ENCODE results near the gene SLC9B1.
"Not testable (repeated sequence)": the region's sequence is repeated elsewhere in the genome, so short reads cannot be mapped to it uniquely, and the experiment has no call there.

Gene SLC9B1

DNA sequence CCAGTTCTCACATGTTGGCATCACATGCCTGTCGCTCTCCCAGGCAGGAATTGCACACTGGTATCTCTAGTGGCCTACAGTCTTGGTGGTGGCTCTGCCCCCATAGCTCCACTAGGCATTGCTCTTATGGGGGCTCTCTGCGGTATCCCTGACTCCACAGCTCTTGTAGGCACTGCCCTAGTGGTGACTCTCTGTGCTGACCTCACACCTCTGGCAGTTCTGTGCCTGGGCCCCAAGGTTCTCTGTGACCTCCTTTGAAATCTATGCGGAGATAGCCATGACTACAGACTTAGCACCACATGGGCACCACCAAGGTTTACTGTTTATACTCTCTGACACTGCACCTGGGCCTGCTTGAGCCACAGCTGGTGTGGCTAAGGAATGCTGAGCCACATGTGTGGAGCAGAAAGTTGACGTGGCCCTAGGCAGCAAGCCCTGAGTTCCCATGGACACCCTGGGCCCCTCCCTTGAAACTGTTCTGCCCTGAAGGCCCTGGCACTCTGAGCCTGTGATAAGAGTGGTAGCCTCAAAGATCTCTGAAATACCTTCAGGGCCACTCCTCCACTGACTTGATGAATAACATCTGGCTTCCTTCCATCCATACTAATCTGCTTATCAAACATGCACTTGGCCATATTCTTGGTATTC lies 8.0 kb downstream of the SLC9B1 start:
- no peak for DNase-seq

DNA sequence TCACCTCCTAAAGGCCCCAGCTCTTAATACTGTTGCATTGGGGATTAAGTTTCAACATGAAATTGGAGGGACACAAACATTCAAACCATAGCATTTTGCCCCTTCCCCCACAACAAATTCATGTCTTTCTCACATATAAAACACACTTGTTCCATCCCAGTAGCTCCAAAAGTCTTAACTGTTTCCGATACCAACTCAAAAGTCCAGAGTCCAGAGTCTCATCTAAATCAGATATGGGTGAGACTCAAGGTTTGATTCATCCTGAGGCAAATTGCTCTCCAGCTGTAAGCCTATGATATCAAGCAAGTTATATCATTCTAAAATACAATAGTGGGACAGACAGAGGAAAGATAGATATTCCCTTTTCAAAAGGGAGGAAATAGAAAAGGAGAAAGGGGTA lies 8.7 kb downstream of the SLC9B1 start:
- DNase-seq = no peak

DNA sequence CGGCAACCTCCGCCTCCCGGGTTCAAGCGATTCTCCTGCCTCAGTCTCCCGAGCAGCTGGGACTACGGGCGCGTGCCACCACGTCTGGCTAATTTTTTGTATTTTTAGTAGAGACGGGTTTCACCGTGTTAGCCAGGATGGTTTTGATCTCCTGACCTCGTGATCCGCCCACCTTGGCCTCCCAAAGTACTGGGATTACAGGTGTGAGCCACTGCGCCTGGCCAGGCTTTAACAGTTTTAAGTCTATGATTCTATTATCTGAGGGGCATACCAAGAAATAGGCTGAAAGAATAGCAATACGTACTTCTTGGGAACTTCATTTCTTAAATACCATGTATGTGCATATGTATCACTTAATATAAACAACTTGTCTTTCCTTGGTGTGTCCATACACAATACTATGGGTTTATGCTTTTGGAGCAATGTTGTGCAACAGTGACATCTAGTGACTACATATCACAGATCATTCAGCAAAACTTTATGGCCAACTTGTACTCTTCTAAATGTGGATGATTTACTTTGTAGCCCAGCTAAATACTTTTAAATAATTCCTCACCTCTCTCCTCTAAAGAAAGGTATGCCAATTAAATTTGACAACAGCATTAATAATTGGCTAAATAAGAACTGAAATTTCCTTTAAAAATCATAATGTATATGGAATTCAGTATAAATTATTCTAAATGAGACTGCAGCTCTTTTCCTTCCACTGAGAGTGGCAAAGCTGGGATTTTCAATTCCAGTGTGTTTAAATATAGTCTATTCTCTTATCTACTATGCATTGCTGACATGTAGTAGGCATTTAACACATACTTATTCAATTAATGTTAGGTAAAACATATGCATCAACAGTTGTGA lies 10.4 kb downstream of the SLC9B1 start:
- DNase-seq = no peak

DNA sequence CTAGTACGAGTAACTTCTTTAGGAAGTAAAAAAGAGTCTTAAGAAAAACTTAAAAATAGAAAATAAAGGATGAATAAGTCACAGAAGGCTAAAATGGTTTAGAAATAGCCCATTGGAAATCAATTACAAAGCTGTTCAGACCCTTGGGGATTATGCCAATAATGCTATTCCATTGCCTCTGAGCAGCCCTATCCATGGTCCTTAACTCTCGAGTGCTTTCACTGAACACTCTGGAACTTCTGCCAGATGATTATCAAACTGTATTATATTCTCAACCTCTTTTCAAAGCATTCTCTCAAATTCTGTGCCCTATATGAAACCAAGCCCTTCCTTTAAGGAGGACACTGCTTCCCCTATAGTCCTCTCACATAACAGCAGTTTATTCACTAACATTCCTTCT lies 17.0 kb downstream of the SLC9B1 start:
- DNase-seq = no peak

DNA sequence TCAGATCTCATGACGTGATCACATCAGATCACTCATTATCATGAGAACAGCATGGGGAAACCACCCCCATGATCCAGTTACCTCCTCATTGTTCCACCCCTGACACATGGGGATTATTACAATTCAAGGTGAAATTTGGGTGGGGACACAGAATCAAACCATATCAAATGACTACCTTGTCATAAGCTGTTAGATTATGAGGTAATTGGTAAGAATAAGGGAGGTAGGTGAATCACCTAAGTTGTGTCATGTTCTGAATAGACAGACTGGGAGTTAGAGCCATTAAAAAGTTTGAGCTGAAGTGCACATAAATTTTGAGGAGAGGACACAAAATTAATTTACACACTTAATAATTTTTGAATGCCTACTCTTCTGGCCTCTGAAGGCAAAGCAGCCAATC lies 24.7 kb downstream of the SLC9B1 start:
- DNase-seq = no peak

DNA sequence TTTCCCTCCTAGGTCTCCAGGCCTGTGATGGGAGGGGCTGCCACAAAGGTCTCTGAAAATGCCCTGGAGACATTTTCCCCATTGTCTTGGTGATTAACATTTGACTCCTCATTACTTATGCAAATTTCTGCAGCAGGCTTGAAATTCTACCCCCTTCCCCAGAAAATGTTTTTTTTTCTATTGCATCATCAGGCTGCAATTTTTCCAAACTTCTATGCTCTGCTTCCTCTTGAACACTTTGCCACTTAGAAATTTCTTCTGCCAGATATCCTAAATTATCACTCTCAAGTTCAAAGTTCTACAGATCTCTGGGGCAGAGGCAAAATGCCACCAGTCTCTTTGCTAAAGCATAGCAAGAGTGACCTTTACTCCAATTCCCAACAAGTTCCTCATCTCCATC lies 25.5 kb downstream of the SLC9B1 start:
- DNase-seq = not testable (repeated sequence)

DNA sequence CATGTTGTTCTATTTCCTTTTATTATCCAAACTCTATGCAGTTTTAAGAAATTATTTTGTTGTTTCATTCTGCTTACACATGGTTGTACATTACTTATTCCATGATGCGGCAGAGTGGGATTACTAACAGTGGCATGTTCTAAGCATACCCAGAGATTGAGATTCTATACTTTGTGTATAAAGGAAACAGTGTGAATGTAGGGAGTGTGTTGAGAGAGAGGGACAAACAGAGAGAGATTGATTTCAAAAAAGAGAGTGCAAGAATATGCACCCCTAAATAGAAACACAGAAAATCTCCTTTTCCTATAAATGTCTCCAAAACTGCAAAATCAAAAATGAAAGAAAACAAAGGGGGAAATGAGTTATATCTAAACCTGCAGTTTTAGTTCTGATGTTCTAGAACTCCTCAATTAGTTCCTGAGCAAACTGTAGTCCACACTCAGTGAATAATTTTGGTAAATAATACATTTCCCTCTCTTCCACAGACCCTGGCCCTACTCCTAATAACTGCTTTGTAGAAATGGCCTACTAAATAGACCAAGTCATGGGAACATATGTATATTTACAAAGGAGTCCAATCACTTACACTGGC lies 31.0 kb downstream of the SLC9B1 start:
- DNase-seq = no peak

DNA sequence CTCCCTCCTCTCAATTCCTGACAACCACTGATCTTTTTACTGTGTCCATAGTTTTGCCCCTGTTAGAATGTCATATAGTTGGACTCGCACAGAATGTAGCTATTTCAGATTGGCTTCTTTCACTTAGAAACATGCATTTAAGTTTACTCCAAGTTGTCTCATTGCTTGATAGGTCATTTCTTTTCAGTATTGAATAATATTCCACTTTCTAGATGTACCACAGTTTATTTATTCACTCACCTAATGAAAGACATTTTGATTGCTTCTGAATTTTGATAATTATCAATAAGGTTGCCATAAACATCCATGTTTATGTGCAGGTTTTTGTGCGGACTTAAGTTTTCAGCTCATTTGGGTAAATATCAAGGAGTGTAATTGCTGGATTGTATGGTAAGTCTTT lies 38.5 kb downstream of the SLC9B1 start:
- DNase-seq = no peak

DNA sequence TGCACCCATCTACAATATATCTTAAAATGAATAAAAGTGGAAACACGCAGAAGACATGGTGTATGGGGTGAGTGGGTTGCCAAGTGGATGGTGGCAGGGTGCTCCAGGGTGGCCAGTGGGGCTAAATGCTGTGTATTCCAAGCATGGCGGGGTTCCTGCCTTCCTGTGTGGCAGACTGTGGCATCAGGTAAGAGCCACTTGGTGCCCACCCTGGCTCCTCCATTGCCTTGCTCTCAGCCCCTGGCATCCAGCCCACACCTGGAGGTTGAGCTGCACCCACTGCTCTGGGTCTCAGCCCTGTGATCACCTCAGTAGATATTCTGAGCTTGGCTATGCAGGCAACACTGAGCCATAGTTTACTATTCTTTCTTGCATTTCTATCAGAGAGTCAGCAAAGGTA lies 57.7 kb downstream of the SLC9B1 start:
- DNase-seq = not testable (repeated sequence)

DNA sequence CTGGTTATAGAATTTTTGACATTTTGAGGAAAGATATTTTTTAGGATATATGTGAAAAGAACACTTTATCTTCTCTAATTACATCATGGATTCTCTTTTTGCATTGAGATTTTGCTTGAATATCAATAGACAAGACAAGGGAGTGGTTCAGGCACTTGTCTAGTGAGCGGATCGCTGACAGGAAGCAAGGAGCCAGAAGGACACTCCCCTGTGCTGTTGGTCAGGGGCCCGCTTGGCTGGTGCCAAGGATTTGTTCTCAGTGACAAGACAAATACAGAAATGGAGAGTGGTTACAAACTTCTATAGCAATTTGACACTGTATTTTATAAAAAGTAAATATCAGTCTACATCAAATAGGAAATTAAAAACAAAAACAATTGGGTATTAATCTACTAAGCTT lies 60.0 kb downstream of the SLC9B1 start:
- no peak for DNase-seq

DNA sequence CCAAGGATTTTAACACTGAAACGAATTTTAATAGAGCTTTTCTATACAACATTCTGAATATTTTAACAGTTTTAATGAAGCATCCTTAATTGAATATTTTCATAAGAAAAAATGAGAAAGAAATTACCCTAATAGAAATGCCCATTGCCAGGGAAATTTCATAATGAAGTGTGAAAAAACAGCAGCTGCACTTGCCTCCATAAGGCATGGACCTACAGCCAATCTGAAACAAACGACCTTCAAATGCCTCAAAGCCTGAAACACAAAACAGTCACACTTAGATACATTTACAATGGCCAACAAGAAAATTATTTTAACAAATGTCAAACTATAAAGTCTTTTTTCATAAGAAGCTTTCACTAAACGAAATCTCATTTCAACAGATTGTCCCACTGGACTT lies 74.4 kb downstream of the SLC9B1 start:
- DNase-seq = no peak

DNA sequence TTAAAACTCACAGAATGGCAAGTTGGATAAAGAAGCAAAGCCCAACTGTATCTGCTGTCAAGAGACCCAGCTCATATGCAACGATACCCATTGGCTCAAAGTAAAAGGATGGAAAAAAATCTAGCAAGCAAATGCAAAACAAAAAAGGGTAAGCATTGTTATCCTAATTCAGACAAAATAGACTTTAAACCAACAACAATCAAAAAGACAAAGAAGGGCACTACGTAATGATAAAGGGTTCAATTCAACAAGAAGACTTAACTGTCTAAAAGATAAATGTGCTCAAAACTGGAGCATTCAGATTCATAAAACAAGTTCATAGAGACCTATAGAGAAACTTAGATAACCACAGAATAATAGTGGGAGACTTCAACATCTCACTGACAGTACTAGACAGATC lies 81.4 kb downstream of the SLC9B1 start:
- not testable (repeated sequence) for DNase-seq

DNA sequence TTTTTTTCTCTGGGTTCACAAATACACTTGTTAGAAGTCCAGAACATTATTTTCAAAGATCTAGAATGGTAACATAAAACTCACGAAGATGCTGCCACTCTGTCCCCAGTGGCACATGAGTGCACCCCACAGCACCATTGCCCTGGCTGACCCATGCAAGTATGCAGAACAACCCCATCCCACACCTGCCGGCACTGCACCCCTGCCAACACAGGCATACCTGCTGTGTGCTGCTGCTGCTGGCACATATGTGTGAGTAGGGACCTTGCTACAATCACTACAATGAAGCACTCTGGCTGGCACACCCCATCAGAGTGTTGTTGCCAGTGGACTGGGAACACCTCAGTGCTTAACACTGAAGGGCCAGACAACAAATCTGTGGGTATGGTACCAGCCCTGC lies 83.8 kb downstream of the SLC9B1 start:
- DNase-seq = no peak

DNA sequence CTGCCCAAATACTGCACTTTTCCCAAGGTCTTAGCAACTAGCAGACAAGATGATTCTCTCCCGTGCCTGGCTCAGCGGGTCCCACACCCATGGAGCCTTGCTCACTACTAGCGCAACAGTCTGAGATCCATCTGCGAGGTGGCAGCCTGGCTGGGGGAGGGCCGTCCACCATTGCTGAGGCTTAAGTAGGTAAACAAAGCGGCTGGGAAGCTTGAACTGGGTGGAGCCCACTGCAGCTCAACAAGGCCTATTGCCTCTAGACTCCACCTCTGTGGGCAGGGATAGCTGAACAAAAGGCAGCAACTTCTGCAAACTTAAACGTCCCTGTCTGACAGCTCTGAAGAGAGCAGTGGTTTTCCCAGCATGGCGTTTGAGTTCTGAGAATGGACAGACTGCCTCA lies 99.8 kb downstream of the SLC9B1 start:
- not testable (repeated sequence) for DNase-seq

DNA sequence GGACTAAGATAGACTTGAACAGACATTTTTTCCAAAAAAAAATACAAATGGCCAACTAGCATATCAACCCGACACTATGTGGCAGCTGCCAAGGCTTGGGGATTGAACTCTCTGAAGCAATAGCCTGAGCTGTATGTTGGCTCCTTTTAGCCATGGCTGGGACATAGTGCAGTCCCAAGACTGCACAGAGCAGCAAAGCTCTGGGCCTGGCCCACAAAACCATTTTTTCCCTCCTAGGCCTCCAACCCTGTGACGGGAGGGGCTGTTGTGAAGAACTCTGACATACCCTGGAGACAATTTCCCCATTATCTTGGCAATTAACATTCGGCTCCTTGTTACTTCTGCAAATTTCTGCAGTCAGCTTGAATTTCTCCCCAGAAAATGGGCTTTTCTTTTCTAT lies 100.6 kb downstream of the SLC9B1 start:
- no peak for DNase-seq

DNA sequence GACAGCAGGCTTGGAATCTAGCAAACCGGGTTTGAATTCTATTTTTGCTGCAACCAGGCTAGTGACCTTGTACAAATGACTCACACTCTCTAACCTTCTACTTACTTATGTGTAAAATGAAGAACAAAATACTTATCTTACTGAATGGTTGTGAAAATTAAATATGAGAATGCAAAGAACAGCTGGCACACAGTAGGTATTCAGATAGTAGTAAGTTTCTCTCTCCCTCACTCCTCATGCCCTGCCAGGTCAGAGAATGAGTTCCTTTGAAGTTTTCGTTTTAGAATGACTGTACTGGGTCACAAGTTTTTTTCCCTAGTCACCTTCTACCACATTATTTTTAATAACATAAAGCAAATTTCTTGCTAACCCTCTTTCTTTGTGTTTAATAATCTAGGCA lies 117.7 kb downstream of the SLC9B1 start:
- DNase-seq = no peak

DNA sequence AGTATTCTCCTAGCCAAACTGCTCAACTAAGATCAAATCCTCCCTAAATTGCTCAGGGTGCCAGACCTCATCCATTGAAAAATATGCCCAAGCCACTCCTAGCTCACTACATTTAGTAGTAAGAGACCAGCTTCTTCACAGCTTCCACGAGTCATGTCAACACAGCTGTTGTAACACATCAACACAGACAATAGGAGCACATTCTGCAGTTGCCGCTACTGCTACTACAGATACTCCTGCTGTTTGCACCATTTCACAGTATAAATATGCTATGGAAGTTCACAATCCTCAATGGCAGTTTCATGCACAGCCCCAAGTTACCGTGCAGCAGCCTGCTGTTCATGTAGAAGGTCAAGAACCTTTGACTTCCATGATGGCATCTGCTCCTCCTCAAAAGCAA lies 121.9 kb downstream of the SLC9B1 start:
- not testable (repeated sequence) for DNase-seq

DNA sequence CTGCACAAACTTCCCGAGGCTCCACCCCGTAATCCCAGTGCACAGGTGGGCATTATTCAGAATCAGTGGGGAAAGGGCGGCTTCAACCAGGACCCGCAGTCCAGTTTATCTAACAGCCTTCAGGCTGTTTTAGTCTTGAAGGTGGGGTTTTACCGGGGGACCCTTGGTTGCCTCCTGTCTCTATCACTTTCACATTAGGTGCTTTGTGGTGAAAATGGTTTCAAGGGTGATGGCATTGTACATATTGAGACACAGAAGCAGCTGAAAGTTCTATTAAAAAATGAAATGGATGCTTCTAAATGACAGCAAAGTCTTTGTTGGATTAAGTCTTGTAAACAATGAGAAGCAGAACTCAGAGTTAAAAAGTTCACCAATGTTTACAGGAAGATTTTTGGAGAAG lies 123.0 kb downstream of the SLC9B1 start:
- not testable (repeated sequence) for DNase-seq

DNA sequence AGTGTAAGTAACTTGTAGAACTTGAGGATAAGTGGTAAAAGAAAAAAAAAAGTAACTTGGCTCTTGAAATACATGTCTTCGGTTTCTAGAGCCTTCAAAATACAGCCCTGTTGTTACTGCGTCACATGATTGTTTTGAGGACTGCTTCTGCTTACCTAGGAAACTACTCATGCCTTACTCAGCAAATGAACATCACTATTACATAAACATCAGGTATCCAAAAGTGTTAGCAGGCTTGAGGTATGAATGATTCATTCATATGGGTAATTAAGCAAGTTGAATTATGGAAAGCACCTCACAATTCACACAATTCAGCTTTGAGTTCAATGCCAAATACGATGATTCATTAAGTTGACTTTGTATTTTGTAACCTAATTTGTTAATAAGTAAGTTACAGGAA lies 129.6 kb downstream of the SLC9B1 start:
- not testable (repeated sequence) for DNase-seq

DNA sequence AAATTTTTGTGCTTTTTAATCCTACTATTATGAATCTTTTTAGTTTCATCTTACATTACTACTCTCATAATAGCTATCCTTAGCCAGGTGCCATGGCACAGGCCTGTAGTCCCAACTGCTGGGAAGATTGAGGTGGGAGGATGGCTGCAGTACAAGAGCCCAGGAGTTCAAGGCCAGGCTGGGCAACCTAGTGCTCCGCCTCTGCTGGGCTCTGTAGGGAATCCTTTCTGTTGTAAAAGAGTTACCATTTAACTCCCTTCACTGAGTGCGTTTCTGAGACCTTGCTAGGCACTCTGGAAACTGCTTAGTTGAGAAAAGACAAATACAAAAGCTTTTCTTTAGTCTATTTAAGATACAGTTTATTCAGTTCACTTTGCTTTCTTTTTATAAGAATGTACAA lies 130.9 kb downstream of the SLC9B1 start:
- not testable (repeated sequence) for DNase-seq

DNA sequence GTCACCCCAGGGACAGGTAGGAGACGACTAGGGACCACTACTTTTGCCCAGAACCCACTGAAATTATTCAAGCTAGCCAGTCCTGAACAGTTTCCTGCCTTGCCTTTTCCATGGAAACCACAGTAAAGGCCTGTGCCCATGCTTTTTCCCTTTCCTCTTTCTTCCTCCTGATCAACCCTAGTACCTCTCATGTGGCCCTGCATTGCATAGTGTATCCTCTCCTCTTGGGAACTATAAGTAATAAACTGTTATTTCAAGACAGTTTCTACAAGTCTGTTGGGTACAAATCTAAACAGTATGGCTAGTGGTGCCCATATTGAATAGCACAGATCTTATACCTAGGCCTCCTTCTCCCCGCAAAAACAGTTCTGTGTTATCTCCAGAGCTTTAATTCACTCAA lies 136.2 kb downstream of the SLC9B1 start:
- no peak for DNase-seq

DNA sequence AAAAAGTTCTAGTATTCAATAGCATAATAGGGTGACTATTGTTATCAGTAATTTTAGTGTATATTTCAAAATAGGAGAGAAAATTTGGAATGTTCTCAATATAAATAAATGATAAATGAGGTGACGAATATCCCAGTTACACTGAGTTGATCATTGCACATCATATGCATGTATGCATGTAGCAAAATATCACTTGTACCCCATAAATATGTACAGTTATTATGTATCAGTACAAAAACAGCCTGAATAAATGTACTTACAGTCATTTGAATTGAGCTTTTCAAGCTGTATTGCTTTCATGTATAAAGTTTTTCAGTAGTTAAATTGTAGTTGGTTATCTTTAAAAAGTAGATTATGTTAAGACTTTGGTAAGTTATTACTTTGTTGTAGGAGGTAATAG lies 138.2 kb downstream of the SLC9B1 start:
- no peak for DNase-seq

DNA sequence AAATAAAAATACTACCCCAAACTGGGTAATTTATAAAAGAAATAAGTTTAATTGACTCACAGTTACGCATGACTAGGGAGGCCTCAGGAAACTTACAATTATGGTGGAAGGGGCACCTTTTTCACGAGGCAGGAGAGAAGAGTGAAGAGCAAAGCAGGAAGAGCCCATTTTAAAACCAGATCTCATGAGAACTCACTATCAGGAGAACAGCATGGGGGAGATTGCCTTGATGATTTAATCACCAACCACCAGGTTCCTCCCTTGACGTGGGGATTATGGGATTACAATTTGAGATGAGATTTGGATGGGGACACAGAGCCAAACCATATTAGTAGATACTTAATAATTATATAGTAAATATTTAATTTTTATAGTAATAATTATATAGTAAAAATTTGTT lies 140.6 kb downstream of the SLC9B1 start:
- DNase-seq = no peak

DNA sequence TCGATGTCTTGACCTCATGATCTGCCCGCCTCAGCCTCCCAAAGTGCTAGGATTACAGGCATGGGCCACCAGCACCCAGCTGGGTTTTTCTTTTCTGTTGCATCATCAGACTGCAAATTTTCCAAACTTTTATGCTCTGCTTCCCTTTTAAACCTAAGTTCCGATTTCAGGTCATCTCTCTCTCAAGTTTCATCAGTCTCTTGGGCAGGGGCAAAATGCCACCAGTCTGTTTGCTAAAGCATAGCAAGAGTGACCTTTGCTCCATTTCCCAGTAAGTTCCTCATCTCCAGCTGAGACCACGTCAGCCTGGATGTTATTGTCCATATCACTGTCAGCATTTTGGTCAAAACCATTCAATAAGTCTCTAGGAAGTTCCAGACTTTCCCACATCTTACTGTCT lies 141.2 kb downstream of the SLC9B1 start:
- not testable (repeated sequence) for DNase-seq

Measured in activated CD4-positive, alpha-beta T cell treated with anti-CD3 and anti-CD28 coated beads, Interleukin-2, amount 50 U/mL, for 1 hour (primary cell).